GM23338 (cell line): ENCODE measurements around the gene INSL3. TPM values are rescaled to one million over a fixed set of nuclear protein-coding genes. Genes with fewer than 3 reads are reported as not detected.

Experiments used
- ATAC-seq: fragments of 200-7000 bp; cut with Tn5 transposase; 3 replicates; pipeline ENCODE4 v1.9.1; 2020
- DNase-seq: peaks from one replicate; pipeline ENCODE4 v3.0.0-alpha.2; 2015; ENCODE audit warnings: low spot score
- H2AFZ ChIP-seq: fragments of 200-600 bp; sonication (generic); 2 replicates; pipeline ENCODE4 v1.8.0; 2016; ENCODE audit warnings: antibody characterized with exemption, mild to moderate bottlenecking, moderate library complexity
- H3F3A ChIP-seq: fragments of 200-600 bp; sonication (generic); replicated peaks from 2 replicates; pipeline ENCODE4 v1.8.0; 2017; ENCODE audit warnings: antibody characterized with exemption, mixed run types, low read depth
- H3K27ac ChIP-seq: fragments of 200-600 bp; sonication (generic); 2 replicates; pipeline ENCODE4 v1.6.1; 2016; ENCODE audit warnings: low read depth
- H3K27me3 ChIP-seq: fragments of 200-600 bp; sonication (generic); 2 replicates; pipeline ENCODE4 v1.8.0; 2016; ENCODE audit warnings: mild to moderate bottlenecking, mixed run types, moderate library complexity; ENCODE audit not compliant: insufficient read depth
- H3K36me3 ChIP-seq: fragments of 200-600 bp; sonication (generic); 2 replicates; pipeline ENCODE4 v1.8.0; 2016; ENCODE audit warnings: mild to moderate bottlenecking; ENCODE audit not compliant: insufficient read depth
- H3K4me1 ChIP-seq: fragments of 200-600 bp; sonication (generic); 2 replicates; pipeline ENCODE4 v1.8.0; 2016; ENCODE audit warnings: mild to moderate bottlenecking, moderate library complexity; ENCODE audit not compliant: insufficient read depth
- H3K4me2 ChIP-seq: fragments of 200-600 bp; sonication (generic); 2 replicates; pipeline ENCODE4 v1.7.1; 2017; ENCODE audit warnings: mixed run types
- H3K4me3 ChIP-seq: fragments of 200-600 bp; sonication (generic); 2 replicates; pipeline ENCODE4 v1.6.1; 2016; ENCODE audit warnings: mixed run types
- H3K79me2 ChIP-seq: fragments of 200-600 bp; sonication (generic); replicated peaks from 2 replicates; pipeline ENCODE4 v1.8.0; 2017; ENCODE audit warnings: mild to moderate bottlenecking; ENCODE audit not compliant: insufficient read depth
- H3K9me2 ChIP-seq: fragments of 200-600 bp; sonication (generic); 2 replicates; pipeline ENCODE4 v1.8.0; 2017; ENCODE audit not compliant: insufficient read depth
- H4K20me1 ChIP-seq: fragments of 200-600 bp; sonication (generic); replicated peaks from 2 replicates; pipeline ENCODE4 v1.8.0; 2017; ENCODE audit warnings: mild to moderate bottlenecking; ENCODE audit not compliant: insufficient read depth
- H3K27ac Mint-ChIP-seq: 2 replicates; pipeline ENCODE4 v1.8.0; 2020; ENCODE audit warnings: inconsistent platforms, mild to moderate bottlenecking, moderate library complexity, mixed read lengths
- H3K27me3 Mint-ChIP-seq: 3 replicates; pipeline ENCODE4 v1.8.0; 2022; ENCODE audit warnings: low read depth, mild to moderate bottlenecking, moderate library complexity, mixed read lengths, inconsistent platforms; ENCODE audit not compliant: insufficient read depth, poor library complexity
- H3K36me3 Mint-ChIP-seq: 3 replicates; pipeline ENCODE4 v1.8.0; 2021; ENCODE audit warnings: low read depth, mild to moderate bottlenecking, inconsistent platforms, moderate library complexity, mixed read lengths
- H3K4me1 Mint-ChIP-seq: 3 replicates; pipeline ENCODE4 v1.8.0; 2020; ENCODE audit warnings: mild to moderate bottlenecking, inconsistent platforms, mixed read lengths
- H3K4me3 Mint-ChIP-seq: 3 replicates; pipeline ENCODE4 v1.8.0; 2021; ENCODE audit warnings: moderate library complexity, mild to moderate bottlenecking, inconsistent platforms, mixed read lengths
- H3K9me3 Mint-ChIP-seq: 3 replicates; pipeline ENCODE4 v1.8.0; 2020; ENCODE audit warnings: moderate library complexity, mild to moderate bottlenecking, inconsistent platforms, mixed read lengths
- CREB1 ChIP-seq: fragments of 250-450 bp; sonication (Bioruptor Pico); IDR thresholded peaks from 2 replicates; pipeline ENCODE4 v1.5.0; 2020; ENCODE audit warnings: low read depth, mild to moderate bottlenecking, moderate library complexity
- CTCF ChIP-seq, 2 experiments: fragments of 200-600 bp in 1 of 2; sonication (generic) in 1 of 2; conservative IDR thresholded peaks; 2 replicates each; pipeline versions ENCODE4 v1.5.1 to v1.6.1; 2016 to 2017; ENCODE audit warnings: antibody characterized with exemption in 2 of 2, low read depth in 2 of 2, mild to moderate bottlenecking in 2 of 2, moderate library complexity in 1 of 2
- ETS1 ChIP-seq: IDR thresholded peaks from 2 replicates; pipeline ENCODE4 v1.6.1; 2016; ENCODE audit warnings: antibody characterized with exemption
- POLR2AphosphoS5 ChIP-seq: IDR thresholded peaks from 2 replicates; pipeline ENCODE4 v1.6.1; 2016; ENCODE audit warnings: antibody characterized with exemption, low read depth
- REST ChIP-seq: IDR thresholded peaks from one replicate; pipeline ENCODE4 v1.6.1; 2018; ENCODE audit warnings: antibody characterized with exemption; ENCODE audit not compliant: unreplicated experiment
- STAT1 ChIP-seq: IDR thresholded peaks from one replicate; pipeline ENCODE4 v1.6.1; 2016; ENCODE audit warnings: antibody characterized with exemption; ENCODE audit not compliant: unreplicated experiment
- ZNF114 ChIP-seq: fragments of 250-450 bp; sonication (Bioruptor Pico); IDR thresholded peaks from 2 replicates; pipeline ENCODE4 v1.5.0; 2020; ENCODE audit warnings: mild to moderate bottlenecking, moderate library complexity
- ZNF331 ChIP-seq: fragments of 250-450 bp; sonication (Bioruptor Pico); IDR thresholded peaks from 2 replicates; pipeline ENCODE4 v1.5.0; 2020; ENCODE audit warnings: low read depth, mild to moderate bottlenecking, moderate library complexity
- polyA plus RNA-seq: library from polyadenylated mRNA; unstranded; fragments of >200 nt; fragmentation: Nextera tagmentation; extraction: Ambion mirVana; gene quantifications from 2 replicates; pipeline ENCODE4 v1.2.1, GENCODE V29; 2016
- total RNA-seq: library from RNA; depleted of rRNA; stranded (reverse); fragments of >200 nt; shearing (Covaris generic); gene quantifications from 2 replicates; pipeline ENCODE4 v1.2.3, GENCODE V29; 2014

Gene INSL3
- total and polyA plus RNA-seq, 2 experiments from 2014 or later, result 0.76 TPM; not detected in 1

GRCh38 chr19:17859533-17860330 lies 38.4 kb upstream of the INSL3 start, which contains the start of gene RPL18A:
TSS of gene RPL18A (plus strand) at chr19:17859910. CDS start at chr19:17859957, 47 bp downstream.
- ATAC-seq, result peak; percentile 90

More at GRCh38 chr19:17859533-17860330, 38.4 kb upstream of the INSL3 start, which contains the start of gene RPL18A:
- Histone ChIP-seq H3K27me3 (no peaks in the 10 kb centered on the region), H3K4me2 (peak within 1 kb of the TSS; percentile 100), H3K9me2 (no peaks in the 10 kb centered on the region), H4K20me1 (peaks cover 38% of the 10 kb centered on the region), H3K36me3 (peaks cover 37% of the 10 kb centered on the region), H3K4me1 (peaks cover 9% of the 10 kb centered on the region; the same call in 1 of the 2 replicates), H3K27ac (peak within 1 kb of the TSS; percentile 90), H3K4me3 (peak within 1 kb of the TSS; percentile 100), H3K79me2 (peaks cover 29% of the 10 kb centered on the region), H2AFZ (peak within 1 kb of the TSS; percentile 30; the same call in 1 of the 2 replicates), H3F3A (peaks cover 45% of the 10 kb centered on the region)
- peak within 1 kb of the TSS; percentile 100 for H3K27ac Mint-ChIP-seq
- H3K4me1 Mint-ChIP-seq, result peaks cover 17% of the 10 kb centered on the region
- H3K4me3 Mint-ChIP-seq, result peak within 1 kb of the TSS; percentile 99
- TF ChIP-seq REST (peak; percentile 26), ZNF331 (no peak), CREB1 (CRISPR knock-in tag) (peak; percentile 73), STAT1 (no peak), POLR2AphosphoS5 (peak; percentile 94), ETS1 (peak; percentile 97), ZNF114 (CRISPR knock-in tag) (no peak), CTCF (conservative IDR thresholded peaks at IDR 0.05; ENCODE audit: low read depth in 2 of 2) (peak; percentile 65 to 90)
- peaks cover 27% of the 10 kb centered on the region for H3K27me3 Mint-ChIP-seq
- H3K36me3 Mint-ChIP-seq, result peaks cover 52% of the 10 kb centered on the region
- peak; percentile 100 for DNase-seq
- peaks cover 11% of the 10 kb centered on the region; the same call in 2 of the 3 replicates for H3K9me3 Mint-ChIP-seq
